HepG2 (cell line): ENCODE data around the gene FGF14. TPM values are rescaled to one million over a fixed set of nuclear protein-coding genes. Genes with fewer than 3 reads are reported as not detected.

Source experiments
- ATAC-seq: fragments of 200-7000 bp; cut with Tn5 transposase; 3 replicates; pipeline ENCODE4 v1.9.1; 2020; ENCODE audit warnings: mild to moderate bottlenecking, moderate library complexity
- BruUV-seq: library from RNA; stranded (reverse); fragments of 400-500 nt; replicated peaks from 2 replicates; lab custom pipeline; 2021; lab: Mats Ljungman, UMichigan
- CTCF ChIA-PET: fragments of 300-600 bp; formaldehyde crosslinking; extraction: SDS; loops from one replicate; lab custom pipeline; 2021; ENCODE audit warnings: low total read pairs, inconsistent platforms, low intra/inter-chr PET ratio; lab: Yijun Ruan, JAX
- POLR2A ChIA-PET: fragments of 350-600 bp; sonication (Branson Sonifier 250); formaldehyde crosslinking; loops from one replicate; lab custom pipeline; 2020; ENCODE audit warnings: antibody characterized with exemption, inconsistent platforms; lab: Yijun Ruan, JAX
- DNase-seq: peaks from one replicate; pipeline ENCODE4 v3.0.0-alpha.2; 2015; ENCODE audit warnings: low spot score
- FAIRE-seq: peaks from 3 replicates; lab custom pipeline; 2011; peaks lifted over from hg19 to GRCh38; lab: Jason Lieb, UNC
- H2AFZ ChIP-seq: one replicate; pipeline ENCODE4 v1.6.1; 2011; ENCODE audit warnings: low read length, inconsistent platforms
- H3K27ac ChIP-seq: fragments of 300-600 bp; 3 replicates; pipeline ENCODE4 v1.8.0; 2011; ENCODE audit warnings: mixed run types, mild to moderate bottlenecking, mixed read lengths, low read length, inconsistent platforms; ENCODE audit not compliant: insufficient read depth; ENCODE audit errors: extremely low read length
- H3K27me3 ChIP-seq, 2 experiments: fragments of 200-600 bp in 1 of 2; 2 replicates in 1 of 2; 3 replicates in 1 of 2; pipeline versions ENCODE4 v1.6.0 to v1.8.0; 2011; ENCODE audit warnings: low read length in 2 of 2, mild to moderate bottlenecking in 2 of 2, moderate library complexity in 2 of 2, inconsistent platforms in 1 of 2; ENCODE audit not compliant: insufficient read depth in 2 of 2, control insufficient read depth in 1 of 2
- H3K36me3 ChIP-seq, 2 experiments: fragments of 200-600 bp in 1 of 2; replicated peaks in 1 of 2; 2 replicates in 1 of 2; 3 replicates in 1 of 2; pipeline versions ENCODE4 v1.5.1 to v1.8.0; 2011; ENCODE audit warnings: low read length in 2 of 2, inconsistent platforms in 1 of 2; ENCODE audit not compliant: insufficient read depth in 2 of 2, control insufficient read depth in 1 of 2
- H3K4me1 ChIP-seq: 2 replicates; pipeline ENCODE4 v1.5.1; 2012; ENCODE audit warnings: low read length, inconsistent platforms; ENCODE audit not compliant: insufficient read depth
- H3K4me2 ChIP-seq: 2 replicates; pipeline ENCODE4 v1.6.0; 2011; ENCODE audit warnings: low read depth, low read length, inconsistent platforms
- H3K4me3 ChIP-seq, 3 experiments: fragments of 200-600 bp in 1 of 3; sonication (generic), shearing (Covaris generic) in 1 of 3; replicated peaks in 1 of 3; 2 replicates each; pipeline ENCODE4 v1.5.1; 2011 to 2016; ENCODE audit warnings: low read length in 3 of 3, inconsistent platforms in 2 of 3, low read depth in 2 of 3, mild to moderate bottlenecking in 2 of 3, control low read depth in 1 of 3, mixed read lengths in 1 of 3; ENCODE audit not compliant: insufficient read depth in 1 of 3
- H3K79me2 ChIP-seq: one replicate; pipeline ENCODE4 v1.6.1; 2011; ENCODE audit warnings: low read length, inconsistent platforms; ENCODE audit not compliant: insufficient read depth
- H3K9ac ChIP-seq: 2 replicates; pipeline ENCODE4 v1.6.0; 2011; ENCODE audit warnings: mild to moderate bottlenecking, low read depth, low read length, inconsistent platforms; ENCODE audit not compliant: insufficient read depth
- H3K9me3 ChIP-seq: 2 replicates; pipeline ENCODE4 v1.5.1; 2012; ENCODE audit warnings: mild to moderate bottlenecking, low read length
- H4K20me1 ChIP-seq: 2 replicates; pipeline ENCODE4 v1.6.0; 2011; ENCODE audit warnings: inconsistent platforms, mild to moderate bottlenecking, low read length, moderate library complexity; ENCODE audit not compliant: insufficient read depth
- DMAP1 ChIP-seq: IDR thresholded peaks from 2 replicates; pipeline ENCODE4 v1.6.1; 2016
- IKZF1 ChIP-seq: fragments of 450-650 bp; IDR thresholded peaks from 2 replicates; pipeline ENCODE4 v1.7.1; 2016
- SOX13 ChIP-seq, 3 experiments: fragments of 450-650 bp in 1 of 3; sonication (generic) in 1 of 3; formaldehyde crosslinking in 1 of 3; IDR thresholded peaks in 2 of 3; conservative IDR thresholded peaks in 1 of 3; 2 replicates each; pipeline versions ENCODE4 v1.5.0 to v1.6.1; 2016 to 2020; ENCODE audit warnings: antibody characterized with exemption in 1 of 3, mild to moderate bottlenecking in 1 of 3, missing compliant biosample characterization in 1 of 3, missing genetic modification reagents in 1 of 3, moderate library complexity in 1 of 3
- SOX5 ChIP-seq: IDR thresholded peaks from 2 replicates; pipeline ENCODE4 v1.6.1; 2016; ENCODE audit warnings: borderline replicate concordance
- ZNF484 ChIP-seq: sonication (generic); formaldehyde crosslinking; IDR thresholded peaks from 2 replicates; pipeline ENCODE4 v1.5.1; 2020; ENCODE audit warnings: mild to moderate bottlenecking, low read depth, missing genetic modification reagents, borderline replicate concordance
- ZNF737 ChIP-seq: sonication (generic); formaldehyde crosslinking; IDR thresholded peaks from 2 replicates; pipeline ENCODE4 v1.5.0; 2020; ENCODE audit warnings: missing genetic modification reagents, mild to moderate bottlenecking, borderline replicate concordance
- ZNF766 ChIP-seq: sonication (generic); formaldehyde crosslinking; IDR thresholded peaks from 2 replicates; pipeline ENCODE4 v1.5.0; 2020; ENCODE audit warnings: missing genetic modification reagents, borderline replicate concordance
- WGBS: methylation state at CpG from one replicate; pipeline ENCODE4 v1.1.6; 2017; ENCODE audit warnings: low lambda C conversion rate; 5-methylcytosine and 5-hydroxymethylcytosine counted together
- in situ Hi-C: cut with HindIII; loops from 2 replicates; pipeline ENCODE4 v1.10.0; 2017; ENCODE audit warnings: low pct_unique_long_range_greater_than_20kb; ENCODE audit not compliant: extremely low pct_ligation_motif_present
- intact Hi-C: fragments of 100-400 bp; cut with micrococcal nuclease; formaldehyde crosslinking; loops from one replicate; pipeline ENCODE4 v1.10.0; 2022; ENCODE audit not compliant: unreplicated experiment
- polyA plus RNA-seq, 8 experiments: library from polyadenylated mRNA; depleted of rRNA in 3 of 8; stranded (reverse) in 7 of 8; unstranded in 1 of 8; fragments of >200 nt; fragmentation: Illumina TruSeq in 4 of 8; extraction: Trizol in 4 of 8; gene quantifications; 2 replicates each; pipeline versions ENCODE4 v1.2.1 to v1.2.3, GENCODE V29; 2011 to 2016; ENCODE audit warnings: low read depth in 4 of 8, missing spikeins in 1 of 8, mixed read lengths in 1 of 8; ENCODE audit not compliant: insufficient read depth in 1 of 8
- total RNA-seq, 5 experiments: library from RNA; depleted of rRNA; stranded (reverse); fragments of >200 nt; fragmentation: Illumina TruSeq; extraction: Trizol; gene quantifications; 2 replicates each; pipeline ENCODE4 v1.2.3, GENCODE V29; 2016; ENCODE audit warnings: low read depth in 1 of 5
- TF ChIP-seq, protein P1 (sequence below): sonication (generic); formaldehyde crosslinking; IDR thresholded peaks from 2 replicates; pipeline ENCODE4 v1.8.0; 2022; ENCODE audit warnings: missing genetic modification reagents, mild to moderate bottlenecking, inconsistent platforms, borderline replicate concordance
- TF ChIP-seq, protein P2 (sequence below): sonication (generic); formaldehyde crosslinking; IDR thresholded peaks from 2 replicates; pipeline ENCODE4 v1.5.1; 2020; ENCODE audit warnings: missing genetic modification reagents, mild to moderate bottlenecking, borderline replicate concordance
- TF ChIP-seq, protein P3 (sequence below): sonication (generic); formaldehyde crosslinking; IDR thresholded peaks from 2 replicates; pipeline ENCODE4 v1.8.1; 2023; ENCODE audit warnings: missing genetic modification reagents, inconsistent platforms, borderline replicate concordance
- TF ChIP-seq, protein P4 (sequence below): sonication (generic); formaldehyde crosslinking; IDR thresholded peaks from 2 replicates; pipeline ENCODE4 v1.5.0; 2020; ENCODE audit warnings: missing genetic modification reagents
- TF ChIP-seq, protein P5 (sequence below): sonication (generic); formaldehyde crosslinking; IDR thresholded peaks from 2 replicates; pipeline ENCODE4 v1.9.0; 2021; ENCODE audit warnings: missing genetic modification reagents, borderline replicate concordance

FGF14 gene
- total and polyA plus RNA-seq, 2 of the 13 experiments (the other 11 are each of a cell fraction or from before 2014, with no cell fraction given): not detected

DNA sequence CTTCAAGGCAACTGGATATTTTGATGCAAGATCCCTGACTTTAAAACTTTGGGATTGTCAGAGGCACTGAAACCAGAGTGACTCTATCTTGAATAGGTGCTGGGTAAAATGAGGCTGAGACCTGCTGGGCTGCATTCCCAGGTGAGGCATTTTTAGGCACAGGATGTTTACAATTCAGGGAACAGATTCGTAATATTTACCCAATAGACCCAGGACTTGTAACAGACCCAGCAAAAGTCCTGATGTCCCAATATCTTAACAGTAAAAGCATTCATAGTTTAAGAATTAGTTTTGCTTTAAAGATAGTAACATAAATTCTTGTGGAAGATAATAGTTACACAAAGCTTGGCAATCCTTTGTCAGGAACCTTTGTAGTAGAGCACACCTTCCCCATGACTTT is 166.2 kb downstream of the FGF14 start:
- DNase-seq: no peak
- peaks cover 22% of the 10 kb centered on the region for H3K4me1 ChIP-seq
- H3K4me2 ChIP-seq: peak overlapping the region; percentile 36; the same call in 1 of the 2 replicates
- no peak overlapping the region for H3K4me3 ChIP-seq
- H3K27me3 ChIP-seq: no peaks in the 10 kb centered on the region
- TF ChIP-seq, protein P1, sequence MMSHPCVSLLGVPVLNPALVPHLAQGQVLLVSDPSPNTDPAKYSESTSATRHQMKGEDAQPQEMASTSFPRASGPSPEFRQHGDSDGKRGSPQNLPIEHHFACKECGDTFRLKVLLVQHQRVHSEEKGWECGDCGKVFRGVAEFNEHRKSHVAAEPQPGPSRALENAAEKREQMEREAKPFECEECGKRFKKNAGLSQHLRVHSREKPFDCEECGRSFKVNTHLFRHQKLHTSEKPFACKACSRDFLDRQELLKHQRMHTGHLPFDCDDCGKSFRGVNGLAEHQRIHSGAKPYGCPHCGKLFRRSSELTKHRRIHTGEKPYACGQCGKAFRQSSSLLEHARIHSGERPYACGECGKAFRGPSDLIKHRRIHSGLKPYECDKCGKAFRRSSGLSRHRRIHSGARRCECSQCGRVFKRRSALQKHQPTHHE (CRISPR knock-in tag): no peak
- TF ChIP-seq SOX5 (CRISPR knock-in tag) (0 out of 2 replicates have a peak, but pooled peaks have one; percentile 13), SOX13 (IDR thresholded peaks at IDR 0.05) (no peak), SOX13 (CRISPR knock-in tag; conservative IDR thresholded peaks at IDR 0.05 in 1 of 2, IDR thresholded peaks at IDR 0.05 in 1 of 2) (peak in 1 of 2 experiments; percentile 19; a peak in 1 of 4 replicates)
- FAIRE-seq: no peak
- ChIA-PET POLR2A (no interaction called here), CTCF (no interaction called here)
- no peaks in the 10 kb centered on the region for H3K79me2 ChIP-seq
- no peaks in the 10 kb centered on the region for H4K20me1 ChIP-seq
- no peak overlapping the region for H3K9ac ChIP-seq
- no peaks in the 10 kb centered on the region for H3K9me3 ChIP-seq
- in situ Hi-C loops (no loop called here), intact Hi-C loops (no loop called here)
- 0% methylated on average over 1 of the region's 1 CpG for WGBS
- BruUV-seq: no TSS peak
- H3K27ac ChIP-seq: no peak overlapping the region
- ATAC-seq: no peak
- H2AFZ ChIP-seq: no peak overlapping the region
- H3K36me3 ChIP-seq: no peaks in the 10 kb centered on the region

DNA sequence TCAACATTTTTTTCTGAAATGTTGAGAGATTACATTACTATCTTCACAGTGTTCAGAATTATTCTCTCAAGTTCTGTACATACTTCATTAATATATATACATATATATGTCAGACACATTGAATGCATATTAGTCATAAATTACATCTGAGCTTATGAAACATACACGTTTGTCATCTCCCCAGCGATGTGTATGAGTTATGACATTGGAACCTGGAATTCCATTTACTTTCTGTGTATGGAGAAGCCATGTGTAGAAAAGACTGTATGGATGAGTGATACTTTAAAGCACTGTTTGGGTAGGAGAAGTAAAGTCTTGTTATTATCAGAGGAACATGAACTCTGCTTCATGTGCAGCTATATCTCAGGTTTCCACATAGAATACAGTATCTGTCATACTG is 167.2 kb downstream of the FGF14 start:
- H3K9ac ChIP-seq: no peak overlapping the region
- FAIRE-seq (no peak), DNase-seq (no peak), ATAC-seq (no peak)
- ChIA-PET CTCF (no interaction called here), POLR2A (no interaction called here)
- H3K36me3 ChIP-seq: no peaks in the 10 kb centered on the region
- in situ Hi-C loops (no loop called here), intact Hi-C loops (no loop called here)
- H3K4me3 ChIP-seq: no peak overlapping the region
- no peak for TF ChIP-seq ZNF737 (CRISPR knock-in tag)
- TF ChIP-seq, protein P2, sequence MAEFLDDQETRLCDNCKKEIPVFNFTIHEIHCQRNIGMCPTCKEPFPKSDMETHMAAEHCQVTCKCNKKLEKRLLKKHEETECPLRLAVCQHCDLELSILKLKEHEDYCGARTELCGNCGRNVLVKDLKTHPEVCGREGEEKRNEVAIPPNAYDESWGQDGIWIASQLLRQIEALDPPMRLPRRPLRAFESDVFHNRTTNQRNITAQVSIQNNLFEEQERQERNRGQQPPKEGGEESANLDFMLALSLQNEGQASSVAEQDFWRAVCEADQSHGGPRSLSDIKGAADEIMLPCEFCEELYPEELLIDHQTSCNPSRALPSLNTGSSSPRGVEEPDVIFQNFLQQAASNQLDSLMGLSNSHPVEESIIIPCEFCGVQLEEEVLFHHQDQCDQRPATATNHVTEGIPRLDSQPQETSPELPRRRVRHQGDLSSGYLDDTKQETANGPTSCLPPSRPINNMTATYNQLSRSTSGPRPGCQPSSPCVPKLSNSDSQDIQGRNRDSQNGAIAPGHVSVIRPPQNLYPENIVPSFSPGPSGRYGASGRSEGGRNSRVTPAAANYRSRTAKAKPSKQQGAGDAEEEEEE: no peak
- TF ChIP-seq, protein P3, sequence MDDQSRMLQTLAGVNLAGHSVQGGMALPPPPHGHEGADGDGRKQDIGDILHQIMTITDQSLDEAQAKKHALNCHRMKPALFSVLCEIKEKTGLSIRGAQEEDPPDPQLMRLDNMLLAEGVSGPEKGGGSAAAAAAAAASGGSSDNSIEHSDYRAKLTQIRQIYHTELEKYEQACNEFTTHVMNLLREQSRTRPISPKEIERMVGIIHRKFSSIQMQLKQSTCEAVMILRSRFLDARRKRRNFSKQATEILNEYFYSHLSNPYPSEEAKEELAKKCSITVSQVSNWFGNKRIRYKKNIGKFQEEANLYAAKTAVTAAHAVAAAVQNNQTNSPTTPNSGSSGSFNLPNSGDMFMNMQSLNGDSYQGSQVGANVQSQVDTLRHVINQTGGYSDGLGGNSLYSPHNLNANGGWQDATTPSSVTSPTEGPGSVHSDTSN (CRISPR knock-in tag): no peak
- TF ChIP-seq DMAP1 (CRISPR knock-in tag): no peak
- no peak for TF ChIP-seq ZNF484 (CRISPR knock-in tag)
- TF ChIP-seq, protein P4, sequence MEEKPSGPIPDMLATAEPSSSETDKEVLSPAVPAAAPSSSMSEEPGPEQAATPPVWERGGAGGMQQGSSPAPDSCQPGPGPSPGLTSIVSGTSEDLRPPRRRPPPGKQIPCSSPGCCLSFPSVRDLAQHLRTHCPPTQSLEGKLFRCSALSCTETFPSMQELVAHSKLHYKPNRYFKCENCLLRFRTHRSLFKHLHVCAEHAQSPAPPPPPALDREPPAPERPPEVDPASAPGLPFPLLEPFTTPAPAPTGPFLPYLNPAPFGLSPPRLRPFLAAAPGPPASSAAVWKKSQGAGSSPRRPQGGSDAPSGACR (CRISPR knock-in tag): no peak
- TF ChIP-seq ZNF766 (CRISPR knock-in tag): no peak
- TF ChIP-seq, protein P5, sequence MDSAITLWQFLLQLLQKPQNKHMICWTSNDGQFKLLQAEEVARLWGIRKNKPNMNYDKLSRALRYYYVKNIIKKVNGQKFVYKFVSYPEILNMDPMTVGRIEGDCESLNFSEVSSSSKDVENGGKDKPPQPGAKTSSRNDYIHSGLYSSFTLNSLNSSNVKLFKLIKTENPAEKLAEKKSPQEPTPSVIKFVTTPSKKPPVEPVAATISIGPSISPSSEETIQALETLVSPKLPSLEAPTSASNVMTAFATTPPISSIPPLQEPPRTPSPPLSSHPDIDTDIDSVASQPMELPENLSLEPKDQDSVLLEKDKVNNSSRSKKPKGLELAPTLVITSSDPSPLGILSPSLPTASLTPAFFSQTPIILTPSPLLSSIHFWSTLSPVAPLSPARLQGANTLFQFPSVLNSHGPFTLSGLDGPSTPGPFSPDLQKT (CRISPR knock-in tag): no peak
- no peak for TF ChIP-seq IKZF1
- no peak overlapping the region for H2AFZ ChIP-seq
- peaks cover 22% of the 10 kb centered on the region for H3K4me1 ChIP-seq
- 2% methylated on average over 2 of the region's 2 CpGs for WGBS
- H3K4me2 ChIP-seq: no peak overlapping the region
- no peaks in the 10 kb centered on the region for H3K9me3 ChIP-seq
- H4K20me1 ChIP-seq: no peaks in the 10 kb centered on the region
- H3K79me2 ChIP-seq: no peaks in the 10 kb centered on the region
- H3K27ac ChIP-seq: no peak overlapping the region
- BruUV-seq: no TSS peak
- no peaks in the 10 kb centered on the region for H3K27me3 ChIP-seq
